Suprapubic skin (tissue), 4 donors: ENCODE data around the gene AKR1C4.

Experiments used
- CTCF ChIP-seq, 2 donors: fragments of 200-600 bp in 1 of 2; fragments of 450-650 bp in 1 of 2; sonication (generic) in 1 of 2; IDR thresholded peaks; one replicate each; pipeline ENCODE4 v1.5.1; 2016 to 2019; ENCODE audit warnings: antibody characterized with exemption in 2 of 2, mild to moderate bottlenecking in 1 of 2, moderate library complexity in 1 of 2
- EP300 ChIP-seq: sonication (generic); formaldehyde crosslinking; IDR thresholded peaks from one replicate; pipeline ENCODE4 v1.6.1; 2017; ENCODE audit warnings: antibody characterized with exemption
- POLR2A ChIP-seq, 2 donors: fragments of 450-650 bp; IDR thresholded peaks; one replicate each; pipeline ENCODE4 v1.6.1; 2017; ENCODE audit warnings: antibody characterized with exemption in 2 of 2, mild to moderate bottlenecking in 2 of 2, moderate library complexity in 2 of 2
- POLR2AphosphoS5 ChIP-seq, 3 donors: sonication (generic); formaldehyde crosslinking; IDR thresholded peaks; one replicate each; pipeline ENCODE4 v1.6.1; 2017; ENCODE audit warnings: antibody characterized with exemption in 3 of 3

DNA sequence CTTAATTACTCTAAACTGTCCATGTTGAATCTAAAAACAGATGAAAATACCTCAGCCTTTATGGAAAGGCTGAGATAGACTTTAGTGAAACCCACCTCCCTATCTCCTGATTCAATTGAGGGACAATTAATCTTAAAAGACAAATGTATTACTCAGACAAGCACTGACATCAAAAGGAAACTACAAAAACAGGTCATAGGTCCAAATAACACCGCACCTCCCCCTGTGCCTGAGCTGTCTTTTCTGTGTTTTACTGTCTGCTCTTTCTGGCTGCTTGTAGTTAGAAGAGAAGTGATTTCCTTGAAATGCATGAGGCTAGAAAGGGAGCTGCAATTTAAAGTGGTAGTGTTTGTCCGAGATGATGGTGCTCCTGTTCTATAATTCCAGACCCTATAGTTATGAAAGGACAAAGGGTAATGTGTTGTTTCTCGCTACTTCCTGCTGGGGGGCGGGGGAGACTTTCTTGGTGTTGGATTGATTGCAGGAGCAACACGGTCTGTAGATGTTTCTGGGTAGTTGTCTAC is 27.7 kb upstream of the AKR1C4 start:
- TF ChIP-seq CTCF (IDR thresholded peaks at IDR 0.05) (no peak), EP300 (no peak), POLR2A (IDR thresholded peaks at IDR 0.05) (no peak), POLR2AphosphoS5 (IDR thresholded peaks at IDR 0.05) (no peak)
